ENCODE measurements around the gene FAM228A. TPM values are rescaled to one million over a fixed set of nuclear protein-coding genes. Genes with fewer than 3 reads are reported as not detected.
A peak's percentile ranks its signal among the peaks of the same experiment; 100 is the strongest.
"Not testable (repeated sequence)": the region's sequence is repeated elsewhere in the genome, so short reads cannot be mapped to it uniquely, and the experiment has no call there.

FAM228A gene
- under 1 TPM; 0.14 to 0.41 (median 0.21) TPM for polyA plus RNA-seq

- peak within 1 kb of the TSS in 1 of 5 donors; percentile 38 for H3K4me3 Mint-ChIP-seq
- peaks cover 0 to 2% (median 2%) of the 10 kb centered on the region in 3 donors for H3K27me3 Mint-ChIP-seq (ENCODE audit: low read depth in 3 of 3)
- H3K36me3 Mint-ChIP-seq: peaks cover 0 to 6% (median 3%) of the 10 kb centered on the region in 3 donors
- H3K4me1 Mint-ChIP-seq: no peaks in the 10 kb centered on the region
- H3K27ac Mint-ChIP-seq: no peak within 1 kb of the TSS
- no peaks in the 10 kb centered on the region for H3K9me3 Mint-ChIP-seq
- DNase-seq: no peak
Observed at GRCh38 chr2:24174851-24175277, at the start of gene FAM228A. Gene FAM228A (plus strand): TSS chr2:24175053. CDS start chr2:24175481, 428 bp downstream.

- peak overlapping the region in 2 of 6 donors; percentile 9 to 18 for H3K27ac Mint-ChIP-seq
- peaks cover 0 to 4% (median 3%) of the 10 kb centered on the region in 3 donors for H3K36me3 Mint-ChIP-seq
- peaks cover 16 to 24% of the 10 kb centered on the region in 2 donors for H3K4me1 Mint-ChIP-seq
- DNase-seq: no peak
- no peaks in the 10 kb centered on the region for H3K9me3 Mint-ChIP-seq
- H3K4me3 Mint-ChIP-seq: peak overlapping the region in 2 of 5 donors; percentile 29 to 48
- H3K27me3 Mint-ChIP-seq (ENCODE audit: low read depth in 3 of 3): peaks cover 0 to 3% (median 0%) of the 10 kb centered on the region in 3 donors
Observed at GRCh38 chr2:24125956-24126355, 48.9 kb upstream of the FAM228A start.

GRCh38 chr2:24132543-24132942 is 42.3 kb upstream of the FAM228A start:
- Mint-ChIP-seq H3K9me3 (peaks cover 0 to 11% (median 2%) of the 10 kb centered on the region in 6 donors), H3K36me3 (peaks cover 10 to 17% (median 13%) of the 10 kb centered on the region in 3 donors), H3K4me1 (no peaks in the 10 kb centered on the region), H3K27me3 (ENCODE audit: low read depth in 3 of 3) (no peaks in the 10 kb centered on the region), H3K27ac (no peak overlapping the region), H3K4me3 (no peak overlapping the region)
- no peak for DNase-seq

- H3K4me3 Mint-ChIP-seq; DNase-seq; H3K27ac Mint-ChIP-seq; H3K9me3 Mint-ChIP-seq; H3K4me1 Mint-ChIP-seq; H3K27me3 Mint-ChIP-seq (ENCODE audit: low read depth in 3 of 3): not testable (repeated sequence)
- peaks cover 6 to 14% (median 10%) of the 10 kb centered on the region in 3 donors for H3K36me3 Mint-ChIP-seq
Observed at GRCh38 chr2:24140305-24140704, 34.5 kb upstream of the FAM228A start.

GRCh38 chr2:24147364-24147763 is 27.5 kb upstream of the FAM228A start:
- Mint-ChIP-seq H3K4me1 (no peaks in the 10 kb centered on the region), H3K27me3 (ENCODE audit: low read depth in 3 of 3) (no peaks in the 10 kb centered on the region), H3K27ac (no peak overlapping the region), H3K9me3 (peaks cover 4 to 12% (median 7%) of the 10 kb centered on the region in 6 donors), H3K36me3 (peaks cover 27 to 46% (median 43%) of the 10 kb centered on the region in 3 donors), H3K4me3 (no peak overlapping the region)
- DNase-seq: no peak

- H3K27me3 Mint-ChIP-seq (ENCODE audit: low read depth in 3 of 3): no peaks in the 10 kb centered on the region
- no peaks in the 10 kb centered on the region for H3K4me1 Mint-ChIP-seq
- H3K4me3 Mint-ChIP-seq: no peak overlapping the region
- no peak for DNase-seq
- no peak overlapping the region for H3K27ac Mint-ChIP-seq
- peaks cover 0 to 8% (median 2%) of the 10 kb centered on the region in 6 donors for H3K9me3 Mint-ChIP-seq
- peaks cover 18 to 42% (median 33%) of the 10 kb centered on the region in 3 donors for H3K36me3 Mint-ChIP-seq
Observed at GRCh38 chr2:24152413-24153197, 22.2 kb upstream of the FAM228A start.

- peaks cover 0 to 3% (median 0%) of the 10 kb centered on the region in 6 donors for H3K9me3 Mint-ChIP-seq
- no peaks in the 10 kb centered on the region for H3K27me3 Mint-ChIP-seq (ENCODE audit: low read depth in 3 of 3)
- peaks cover 13 to 41% (median 30%) of the 10 kb centered on the region in 3 donors for H3K36me3 Mint-ChIP-seq
- H3K4me3 Mint-ChIP-seq: no peak overlapping the region
- DNase-seq: no peak
- H3K4me1 Mint-ChIP-seq: no peaks in the 10 kb centered on the region
- H3K27ac Mint-ChIP-seq: no peak overlapping the region
Observed at GRCh38 chr2:24153478-24153877, 21.4 kb upstream of the FAM228A start.

GRCh38 chr2:24158131-24158530 is 16.7 kb upstream of the FAM228A start:
- Mint-ChIP-seq H3K4me1 (no peaks in the 10 kb centered on the region), H3K9me3 (peaks cover 0 to 3% (median 0%) of the 10 kb centered on the region in 6 donors), H3K27me3 (ENCODE audit: low read depth in 3 of 3) (peaks cover 0 to 2% (median 0%) of the 10 kb centered on the region in 3 donors), H3K36me3 (peaks cover 0 to 36% (median 27%) of the 10 kb centered on the region in 3 donors), H3K27ac (no peak overlapping the region), H3K4me3 (no peak overlapping the region)
- no peak for DNase-seq

- Mint-ChIP-seq H3K27me3 (ENCODE audit: low read depth in 3 of 3) (peaks cover 0 to 2% (median 2%) of the 10 kb centered on the region in 3 donors), H3K27ac (no peak overlapping the region), H3K4me1 (no peaks in the 10 kb centered on the region), H3K4me3 (no peak overlapping the region), H3K9me3 (peaks cover 0 to 3% (median 0%) of the 10 kb centered on the region in 6 donors), H3K36me3 (peaks cover 0 to 31% (median 25%) of the 10 kb centered on the region in 3 donors)
- no peak for DNase-seq
Observed at GRCh38 chr2:24159708-24160107, 15.1 kb upstream of the FAM228A start.

- no peak for DNase-seq
- no peak overlapping the region for H3K27ac Mint-ChIP-seq
- no peaks in the 10 kb centered on the region for H3K4me1 Mint-ChIP-seq
- H3K9me3 Mint-ChIP-seq: peaks cover 0 to 3% (median 0%) of the 10 kb centered on the region in 6 donors
- H3K36me3 Mint-ChIP-seq: peaks cover 0 to 31% (median 25%) of the 10 kb centered on the region in 3 donors
- peaks cover 0 to 2% (median 2%) of the 10 kb centered on the region in 3 donors for H3K27me3 Mint-ChIP-seq (ENCODE audit: low read depth in 3 of 3)
- no peak overlapping the region for H3K4me3 Mint-ChIP-seq
Observed at GRCh38 chr2:24160761-24161160, 14.1 kb upstream of the FAM228A start.

GRCh38 chr2:24162494-24162893 is 12.4 kb upstream of the FAM228A start:
- Mint-ChIP-seq H3K27ac (no peak overlapping the region), H3K27me3 (ENCODE audit: low read depth in 3 of 3) (peaks cover 0 to 2% (median 2%) of the 10 kb centered on the region in 3 donors), H3K4me1 (no peaks in the 10 kb centered on the region), H3K36me3 (peaks cover 0 to 31% (median 25%) of the 10 kb centered on the region in 3 donors), H3K9me3 (peaks cover 0 to 3% (median 0%) of the 10 kb centered on the region in 6 donors), H3K4me3 (no peak overlapping the region)
- DNase-seq: no peak

- no peak overlapping the region for H3K27ac Mint-ChIP-seq
- H3K9me3 Mint-ChIP-seq: peaks cover 0 to 3% (median 0%) of the 10 kb centered on the region in 6 donors
- H3K4me1 Mint-ChIP-seq: no peaks in the 10 kb centered on the region
- no peak for DNase-seq
- H3K27me3 Mint-ChIP-seq (ENCODE audit: low read depth in 3 of 3): peaks cover 0 to 2% (median 2%) of the 10 kb centered on the region in 3 donors
- H3K4me3 Mint-ChIP-seq: no peak overlapping the region
- H3K36me3 Mint-ChIP-seq: peaks cover 3 to 30% (median 23%) of the 10 kb centered on the region in 3 donors
Observed at GRCh38 chr2:24163186-24163585, 11.7 kb upstream of the FAM228A start.

GRCh38 chr2:24163601-24164000 is 11.3 kb upstream of the FAM228A start:
- DNase-seq: no peak
- H3K27me3 Mint-ChIP-seq (ENCODE audit: low read depth in 3 of 3): peaks cover 0 to 2% (median 2%) of the 10 kb centered on the region in 3 donors
- no peak overlapping the region for H3K4me3 Mint-ChIP-seq
- peaks cover 0 to 3% (median 0%) of the 10 kb centered on the region in 6 donors for H3K9me3 Mint-ChIP-seq
- peaks cover 5 to 29% (median 19%) of the 10 kb centered on the region in 3 donors for H3K36me3 Mint-ChIP-seq
- no peaks in the 10 kb centered on the region for H3K4me1 Mint-ChIP-seq
- no peak overlapping the region for H3K27ac Mint-ChIP-seq

GRCh38 chr2:24164416-24164973 is 10.4 kb upstream of the FAM228A start:
- no peaks in the 10 kb centered on the region for H3K4me1 Mint-ChIP-seq
- H3K27me3 Mint-ChIP-seq (ENCODE audit: low read depth in 3 of 3): peaks cover 0 to 2% (median 2%) of the 10 kb centered on the region in 3 donors
- DNase-seq: peak; percentile 10 to 26 (median 14)
- peaks cover 5 to 24% (median 15%) of the 10 kb centered on the region in 3 donors for H3K36me3 Mint-ChIP-seq
- peaks cover 0 to 3% (median 0%) of the 10 kb centered on the region in 6 donors for H3K9me3 Mint-ChIP-seq
- no peak overlapping the region for H3K27ac Mint-ChIP-seq
- no peak overlapping the region for H3K4me3 Mint-ChIP-seq
